Type B pancreatic cell (in vitro differentiated cells): Measurements from ENCODE around the gene DSP. TPM values are rescaled to one million over a fixed set of nuclear protein-coding genes. Genes with fewer than 3 reads are reported as not detected.

Experiments used
- DNase-seq: peaks from one replicate; pipeline ENCODE4 v3.0.0; 2021; ENCODE audit warnings: mixed read lengths; ENCODE audit not compliant: unreplicated experiment; ENCODE audit errors: extremely low spot score
- H3K27ac Mint-ChIP-seq: 2 replicates; pipeline ENCODE4 v1.8.0; 2021; ENCODE audit warnings: mild to moderate bottlenecking, mixed read lengths
- H3K27me3 Mint-ChIP-seq: 2 replicates; pipeline ENCODE4 v1.8.0; 2021; ENCODE audit warnings: mixed read lengths
- H3K36me3 Mint-ChIP-seq: 2 replicates; pipeline ENCODE4 v1.8.0; 2021; ENCODE audit warnings: mixed read lengths
- H3K4me1 Mint-ChIP-seq: one replicate; pipeline ENCODE4 v1.8.0; 2021; ENCODE audit warnings: mixed read lengths; ENCODE audit not compliant: unreplicated experiment
- H3K4me3 Mint-ChIP-seq: 2 replicates; pipeline ENCODE4 v1.8.0; 2021; ENCODE audit warnings: mild to moderate bottlenecking, mixed read lengths
- H3K9me3 Mint-ChIP-seq: 2 replicates; pipeline ENCODE4 v1.8.0; 2021; ENCODE audit warnings: mixed read lengths
- CTCF ChIP-seq: fragments of 200-600 bp; sonication (generic); conservative IDR thresholded peaks from 2 replicates; pipeline ENCODE4 v1.5.0; 2021; ENCODE audit warnings: antibody characterized with exemption, mild to moderate bottlenecking
- total RNA-seq: library from RNA; stranded (reverse); gene quantifications from 2 replicates; pipeline ENCODE4 v1.2.1, GENCODE V29; 2021; ENCODE audit warnings: low replicate concordance

Gene DSP
- total RNA-seq, 1 donor from 2014 or later = 210 TPM

GRCh38 chr6:7566107-7566506 lies 24.6 kb downstream of the DSP start:
- DNase-seq = no peak
- no peak for TF ChIP-seq CTCF
- Mint-ChIP-seq H3K27ac (no peak overlapping the region), H3K27me3 (no peaks in the 10 kb centered on the region), H3K4me1 (peaks cover 4% of the 10 kb centered on the region), H3K9me3 (no peaks in the 10 kb centered on the region), H3K4me3 (no peak overlapping the region), H3K36me3 (peaks cover 54% of the 10 kb centered on the region)

GRCh38 chr6:7566617-7567173 lies 25.2 kb downstream of the DSP start:
- Mint-ChIP-seq H3K4me3 (no peak overlapping the region), H3K36me3 (peaks cover 52% of the 10 kb centered on the region), H3K27ac (no peak overlapping the region), H3K9me3 (no peaks in the 10 kb centered on the region), H3K27me3 (no peaks in the 10 kb centered on the region), H3K4me1 (peaks cover 1% of the 10 kb centered on the region)
- no peak for TF ChIP-seq CTCF
- no peak for DNase-seq

- no peak for DNase-seq
- H3K4me1 Mint-ChIP-seq = no peaks in the 10 kb centered on the region
- no peak for TF ChIP-seq CTCF
- H3K9me3 Mint-ChIP-seq = no peaks in the 10 kb centered on the region
- H3K4me3 Mint-ChIP-seq = no peak overlapping the region
- no peak overlapping the region for H3K27ac Mint-ChIP-seq
- no peaks in the 10 kb centered on the region for H3K27me3 Mint-ChIP-seq
- peaks cover 46% of the 10 kb centered on the region for H3K36me3 Mint-ChIP-seq
These were observed 26.6 kb downstream of the DSP start for GRCh38 chr6:7568021-7568420.

- H3K27me3 Mint-ChIP-seq = no peaks in the 10 kb centered on the region
- no peak overlapping the region for H3K27ac Mint-ChIP-seq
- DNase-seq = no peak
- H3K4me3 Mint-ChIP-seq = no peak overlapping the region
- peaks cover 40% of the 10 kb centered on the region for H3K36me3 Mint-ChIP-seq
- TF ChIP-seq CTCF = no peak
- H3K4me1 Mint-ChIP-seq = no peaks in the 10 kb centered on the region
- H3K9me3 Mint-ChIP-seq = no peaks in the 10 kb centered on the region
These were observed 27.6 kb downstream of the DSP start for GRCh38 chr6:7569082-7569481.

GRCh38 chr6:7572213-7572943 lies 30.9 kb downstream of the DSP start:
- Mint-ChIP-seq H3K4me3 (no peak overlapping the region), H3K9me3 (no peaks in the 10 kb centered on the region), H3K27ac (no peak overlapping the region), H3K4me1 (no peaks in the 10 kb centered on the region), H3K36me3 (peaks cover 24% of the 10 kb centered on the region), H3K27me3 (no peaks in the 10 kb centered on the region)
- DNase-seq = no peak
- no peak for TF ChIP-seq CTCF
